OCI-LY7 (cell line): Measurements from ENCODE around the gene ELSPBP1. TPM values are rescaled to one million over a fixed set of nuclear protein-coding genes. Genes with fewer than 3 reads are reported as not detected.

ENCODE experiments used
- BruUV-seq: library from RNA; stranded (reverse); fragments of 400-500 nt; replicated peaks from 2 replicates; lab custom pipeline; 2021; lab: Mats Ljungman, UMichigan
- CTCF ChIA-PET: fragments of 300-600 bp; sonication (Branson Sonifier 250); formaldehyde crosslinking; loops from one replicate; lab custom pipeline; 2022; ENCODE audit warnings: antibody characterized with exemption; ENCODE audit not compliant: unreplicated experiment; lab: Charles Lee
- POLR2A ChIA-PET: fragments of 300-600 bp; sonication (Branson Sonifier 250); formaldehyde crosslinking; loops from one replicate; lab custom pipeline; 2022; ENCODE audit warnings: antibody characterized with exemption; lab: Charles Lee
- DNase-seq: peaks from one replicate; pipeline ENCODE4 v3.0.0-alpha.2; 2015; ENCODE audit warnings: low spot score
- H2AFZ ChIP-seq: fragments of 200-600 bp; sonication (generic), shearing (Covaris generic); 2 replicates; pipeline ENCODE4 v1.6.1; 2014; ENCODE audit warnings: mild to moderate bottlenecking, antibody characterized with exemption, low read length, moderate library complexity
- H3K27ac ChIP-seq: fragments of 200-600 bp; sonication (generic); 2 replicates; pipeline ENCODE4 v1.5.1; 2014; ENCODE audit warnings: mixed run types, low read depth, mild to moderate bottlenecking, moderate library complexity, low read length, inconsistent platforms; ENCODE audit not compliant: poor library complexity, severe bottlenecking
- H3K36me3 ChIP-seq: fragments of 200-600 bp; sonication (generic); 2 replicates; pipeline ENCODE4 v1.6.1; 2014; ENCODE audit warnings: mild to moderate bottlenecking, antibody characterized with exemption, low read length, moderate library complexity, mixed read lengths; ENCODE audit not compliant: insufficient read depth
- H3K4me1 ChIP-seq: fragments of 200-600 bp; sonication (generic); 2 replicates; pipeline ENCODE4 v1.5.1; 2014; ENCODE audit warnings: mild to moderate bottlenecking, low read length; ENCODE audit not compliant: insufficient read depth, poor library complexity, severe bottlenecking
- H3K4me2 ChIP-seq: fragments of 200-600 bp; sonication (generic); 2 replicates; pipeline ENCODE4 v1.6.1; 2014; ENCODE audit warnings: mild to moderate bottlenecking, low read length
- H3K4me3 ChIP-seq: fragments of 200-600 bp; sonication (generic); 2 replicates; pipeline ENCODE4 v1.5.1; 2014; ENCODE audit warnings: mild to moderate bottlenecking, low read depth, low read length; ENCODE audit not compliant: poor library complexity, severe bottlenecking
- H3K79me2 ChIP-seq: fragments of 200-600 bp; sonication (generic); 2 replicates; pipeline ENCODE4 v1.6.1; 2016; ENCODE audit warnings: low read depth, mild to moderate bottlenecking, low read length, moderate library complexity, mixed read lengths; ENCODE audit not compliant: insufficient read depth
- H3K9me2 ChIP-seq: fragments of 200-600 bp; sonication (generic); 2 replicates; pipeline ENCODE4 v1.6.1; 2016; ENCODE audit warnings: mild to moderate bottlenecking, low read length, mixed read lengths; ENCODE audit not compliant: insufficient read depth
- H3K9me3 ChIP-seq: fragments of 200-600 bp; sonication (generic); 2 replicates; pipeline ENCODE4 v1.6.1; 2014; ENCODE audit warnings: mild to moderate bottlenecking, mixed run types, low read length, mixed read lengths
- H4K20me1 ChIP-seq: fragments of 200-600 bp; sonication (generic); 2 replicates; pipeline ENCODE4 v1.6.1; 2014; ENCODE audit warnings: mild to moderate bottlenecking, antibody characterized with exemption, low read length, moderate library complexity, mixed read lengths; ENCODE audit not compliant: insufficient read depth
- EZH2phosphoT487 ChIP-seq: fragments of 200-600 bp; sonication (generic); IDR thresholded peaks from 2 replicates; pipeline ENCODE4 v1.6.1; 2018; ENCODE audit warnings: low read depth, borderline replicate concordance, mild to moderate bottlenecking, mixed run types, antibody characterized with exemption, low read length, moderate library complexity, mixed read lengths
- intact Hi-C: fragments of 100-400 bp; cut with micrococcal nuclease; formaldehyde crosslinking; loops from one replicate; pipeline ENCODE4 v1.10.0; 2022; ENCODE audit not compliant: unreplicated experiment
- total RNA-seq, 2 experiments: library from RNA; depleted of rRNA in 1 of 2; stranded (reverse); fragments of >200 nt in 1 of 2; shearing (Covaris generic) in 1 of 2; gene quantifications; 2 replicates each; pipeline ENCODE4 v1.2.3, GENCODE V29; 2014 to 2022
- TF ChIP-seq, protein P1 (sequence below): fragments of 200-600 bp; sonication (generic); conservative IDR thresholded peaks from 2 replicates; pipeline ENCODE4 v1.5.1; 2014; ENCODE audit warnings: mild to moderate bottlenecking, antibody characterized with exemption, low read length, moderate library complexity, mixed read lengths

The ELSPBP1 gene
- total RNA-seq, 2 experiments from 2014 or later = not detected

GRCh38 chr19:48020686-48021085 lies 26.3 kb downstream of the ELSPBP1 start:
- Histone ChIP-seq H3K4me1 (no peaks in the 10 kb centered on the region), H3K9me2 (no peaks in the 10 kb centered on the region), H4K20me1 (no peaks in the 10 kb centered on the region), H3K79me2 (no peaks in the 10 kb centered on the region), H3K4me3 (no peak overlapping the region), H3K36me3 (no peaks in the 10 kb centered on the region), H3K4me2 (no peak overlapping the region), H3K27ac (no peak overlapping the region), H3K9me3 (no peaks in the 10 kb centered on the region), H2AFZ (no peak overlapping the region)
- BruUV-seq = no TSS peak
- ChIA-PET CTCF (no interaction called here), POLR2A (interaction anchor here (0.7 kb wide), 1 partner anchor 14 kb away, joined by 4 read pairs; no protein-coding TSS in a partner anchor)
- DNase-seq = no peak
- TF ChIP-seq, protein P1, sequence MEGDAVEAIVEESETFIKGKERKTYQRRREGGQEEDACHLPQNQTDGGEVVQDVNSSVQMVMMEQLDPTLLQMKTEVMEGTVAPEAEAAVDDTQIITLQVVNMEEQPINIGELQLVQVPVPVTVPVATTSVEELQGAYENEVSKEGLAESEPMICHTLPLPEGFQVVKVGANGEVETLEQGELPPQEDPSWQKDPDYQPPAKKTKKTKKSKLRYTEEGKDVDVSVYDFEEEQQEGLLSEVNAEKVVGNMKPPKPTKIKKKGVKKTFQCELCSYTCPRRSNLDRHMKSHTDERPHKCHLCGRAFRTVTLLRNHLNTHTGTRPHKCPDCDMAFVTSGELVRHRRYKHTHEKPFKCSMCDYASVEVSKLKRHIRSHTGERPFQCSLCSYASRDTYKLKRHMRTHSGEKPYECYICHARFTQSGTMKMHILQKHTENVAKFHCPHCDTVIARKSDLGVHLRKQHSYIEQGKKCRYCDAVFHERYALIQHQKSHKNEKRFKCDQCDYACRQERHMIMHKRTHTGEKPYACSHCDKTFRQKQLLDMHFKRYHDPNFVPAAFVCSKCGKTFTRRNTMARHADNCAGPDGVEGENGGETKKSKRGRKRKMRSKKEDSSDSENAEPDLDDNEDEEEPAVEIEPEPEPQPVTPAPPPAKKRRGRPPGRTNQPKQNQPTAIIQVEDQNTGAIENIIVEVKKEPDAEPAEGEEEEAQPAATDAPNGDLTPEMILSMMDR = no peak
- TF ChIP-seq EZH2phosphoT487 = no peak
- intact Hi-C loops = no loop called here

- TF ChIP-seq, protein P1 = no peak
- no peak for TF ChIP-seq EZH2phosphoT487
- H2AFZ ChIP-seq = no peak overlapping the region
- no peaks in the 10 kb centered on the region for H3K79me2 ChIP-seq
- H3K4me3 ChIP-seq = no peak overlapping the region
- no peaks in the 10 kb centered on the region for H3K4me1 ChIP-seq
- no peaks in the 10 kb centered on the region for H3K36me3 ChIP-seq
- ChIA-PET CTCF (no interaction called here), POLR2A (interaction anchor here (0.7 kb wide), 1 partner anchor 63 kb away, joined by 3 read pairs; no protein-coding TSS in a partner anchor)
- no peak for DNase-seq
- no peak overlapping the region for H3K4me2 ChIP-seq
- H3K9me2 ChIP-seq = no peaks in the 10 kb centered on the region
- H3K27ac ChIP-seq = no peak overlapping the region
- intact Hi-C loops = no loop called here
- H4K20me1 ChIP-seq = no peaks in the 10 kb centered on the region
- no peaks in the 10 kb centered on the region for H3K9me3 ChIP-seq
- no TSS peak for BruUV-seq
These were observed 28.6 kb downstream of the ELSPBP1 start for GRCh38 chr19:48023011-48023410.

DNA sequence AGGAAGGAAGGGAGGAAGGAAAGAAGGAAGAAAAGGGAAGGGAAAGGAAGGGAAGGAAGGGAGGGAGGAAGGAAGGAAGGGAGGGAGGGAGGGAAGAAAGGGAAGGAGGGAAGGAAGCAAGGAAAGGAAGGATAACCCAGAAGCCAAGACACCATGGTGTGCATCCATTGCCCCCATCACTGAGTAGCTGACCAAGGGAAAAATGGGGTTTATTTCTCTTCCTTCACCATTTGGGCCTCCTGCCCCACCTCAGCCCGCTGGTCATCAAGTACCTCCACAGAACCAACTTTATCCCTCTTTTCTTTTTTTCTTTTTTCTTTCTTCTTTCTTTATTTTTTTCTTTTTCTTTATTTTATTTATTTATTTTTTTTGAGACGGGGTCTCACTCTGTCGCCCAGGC lies 29.1 kb downstream of the ELSPBP1 start:
- TF ChIP-seq EZH2phosphoT487 = no peak
- TF ChIP-seq, protein P1 = no peak
- no peaks in the 10 kb centered on the region for H3K9me2 ChIP-seq
- no peak overlapping the region for H2AFZ ChIP-seq
- POLR2A ChIA-PET = interaction anchor here (0.7 kb wide), 1 partner anchor 180 kb away, joined by 3 read pairs; no protein-coding TSS in a partner anchor
- H3K79me2 ChIP-seq = no peaks in the 10 kb centered on the region
- H3K36me3 ChIP-seq = no peaks in the 10 kb centered on the region
- no peak overlapping the region for H3K4me3 ChIP-seq
- no peaks in the 10 kb centered on the region for H3K9me3 ChIP-seq
- H4K20me1 ChIP-seq = no peaks in the 10 kb centered on the region
- H3K27ac ChIP-seq = no peak overlapping the region
- no peaks in the 10 kb centered on the region for H3K4me1 ChIP-seq
- intact Hi-C loops = no loop called here
- CTCF ChIA-PET = no interaction called here
- H3K4me2 ChIP-seq = no peak overlapping the region
- DNase-seq = no peak
- no TSS peak for BruUV-seq
